VCaP (cell line): ENCODE measurements around the gene MICU1.

Experiments
- H3K27ac ChIP-seq: fragments of 450-650 bp; 2 replicates; pipeline ENCODE4 v1.5.1; 2017
- CTCF ChIP-seq: fragments of 450-650 bp; conservative IDR thresholded peaks from 2 replicates; pipeline ENCODE4 v1.5.1; 2017; ENCODE audit warnings: mild to moderate bottlenecking, moderate library complexity

Gene MICU1

DNA sequence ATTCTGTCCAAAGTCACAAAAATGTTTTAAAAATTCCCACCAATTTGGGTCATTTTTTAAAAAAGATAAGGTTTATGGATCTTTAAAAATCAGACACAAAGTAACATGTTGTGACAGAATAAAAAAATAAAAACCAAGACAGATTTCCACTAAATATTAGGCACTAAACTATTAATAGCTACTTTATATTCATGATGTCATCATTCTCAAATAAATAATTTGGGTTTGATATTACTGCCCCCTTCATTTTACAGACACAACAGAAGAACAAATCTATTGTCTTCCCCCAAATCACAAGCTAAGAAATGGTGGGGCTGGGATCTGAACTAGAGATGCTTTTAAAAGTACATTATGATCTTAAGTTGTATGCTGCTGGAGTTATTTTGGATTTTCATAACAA is 119.4 kb downstream of the MICU1 start:
- no peak for TF ChIP-seq CTCF
- no peak overlapping the region for H3K27ac ChIP-seq

DNA sequence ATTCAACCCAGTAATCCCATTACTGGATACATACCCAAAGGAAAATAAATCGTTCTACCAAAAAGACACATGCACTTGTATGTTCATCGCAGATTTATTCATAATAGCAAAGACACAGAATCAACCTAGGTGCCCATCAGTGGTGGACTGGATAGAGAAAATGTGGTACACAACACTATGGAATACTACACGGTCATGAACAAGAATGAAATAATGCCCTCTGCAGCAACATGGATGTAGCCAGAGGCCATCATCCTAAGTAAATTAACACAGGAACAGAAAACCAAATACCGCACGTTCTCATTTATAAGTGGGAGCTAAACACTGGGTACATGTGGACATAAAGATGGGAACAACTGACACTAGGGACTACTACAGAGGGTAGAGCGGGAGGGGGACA is 120.4 kb downstream of the MICU1 start:
- no peak for TF ChIP-seq CTCF

DNA sequence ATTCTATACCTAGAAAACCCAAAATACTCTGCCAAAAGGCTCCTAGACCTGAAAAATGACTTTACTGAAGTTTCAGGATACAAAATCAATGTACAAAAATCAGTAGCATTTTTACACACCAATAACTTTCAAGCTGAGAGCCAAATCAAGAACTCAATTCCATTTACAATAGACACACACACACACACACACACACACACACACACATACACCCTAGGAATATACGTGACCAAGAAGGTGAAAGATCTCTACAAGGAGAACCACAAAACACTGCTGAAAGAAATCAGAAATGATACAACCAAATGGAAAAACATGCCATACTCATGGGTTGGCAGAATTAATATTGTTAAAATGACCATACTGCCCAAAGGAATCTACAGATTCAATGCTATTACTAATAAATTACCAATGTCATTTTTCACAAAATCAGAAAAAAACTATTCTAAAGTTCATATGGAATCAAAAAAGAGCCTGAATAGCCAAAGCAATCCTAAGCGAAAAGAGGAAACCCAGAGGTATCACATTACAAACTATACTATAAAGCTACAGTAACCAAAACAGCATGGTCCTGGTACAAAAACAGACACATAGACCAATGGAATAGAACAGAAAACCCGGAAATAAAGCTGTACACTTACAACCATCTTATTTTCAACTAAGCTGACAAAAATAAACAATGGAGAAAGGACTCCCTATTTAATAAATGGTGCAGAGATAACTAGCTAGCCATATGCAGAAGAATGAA is 122.0 kb downstream of the MICU1 start:
- no peak overlapping the region for H3K27ac ChIP-seq
- TF ChIP-seq CTCF: no peak

More for the DNA sequence above, 120.4 kb downstream of the MICU1 start:
- H3K27ac ChIP-seq: no peak overlapping the region

DNA sequence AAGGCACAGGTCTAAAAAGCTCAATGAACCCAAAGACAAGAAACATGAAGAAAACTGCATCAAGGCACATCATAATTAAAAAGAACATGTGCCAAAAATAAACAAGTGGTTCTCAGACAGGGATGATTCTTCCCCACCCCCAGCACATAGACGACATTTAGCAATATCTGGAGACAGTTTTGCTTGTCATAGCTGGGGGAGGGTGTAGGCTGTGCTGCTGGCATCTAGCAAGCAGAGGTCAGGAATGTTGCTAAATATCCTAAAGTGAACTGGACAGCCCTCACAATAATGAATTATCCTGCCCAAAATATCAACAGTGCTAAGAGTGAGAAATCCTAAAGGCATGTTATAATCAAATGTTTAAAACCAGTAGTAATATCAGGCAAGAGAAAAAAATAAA is 122.6 kb downstream of the MICU1 start:
- TF ChIP-seq CTCF: no peak
- H3K27ac ChIP-seq: no peak overlapping the region

- no peak for TF ChIP-seq CTCF
- H3K27ac ChIP-seq: no peak overlapping the region
These were observed 123.3 kb downstream of the MICU1 start for GRCh38 chr10:72502581-72502980.

- H3K27ac ChIP-seq: no peak overlapping the region
- no peak for TF ChIP-seq CTCF
These were observed 126.2 kb downstream of the MICU1 start for GRCh38 chr10:72499701-72500100.

DNA sequence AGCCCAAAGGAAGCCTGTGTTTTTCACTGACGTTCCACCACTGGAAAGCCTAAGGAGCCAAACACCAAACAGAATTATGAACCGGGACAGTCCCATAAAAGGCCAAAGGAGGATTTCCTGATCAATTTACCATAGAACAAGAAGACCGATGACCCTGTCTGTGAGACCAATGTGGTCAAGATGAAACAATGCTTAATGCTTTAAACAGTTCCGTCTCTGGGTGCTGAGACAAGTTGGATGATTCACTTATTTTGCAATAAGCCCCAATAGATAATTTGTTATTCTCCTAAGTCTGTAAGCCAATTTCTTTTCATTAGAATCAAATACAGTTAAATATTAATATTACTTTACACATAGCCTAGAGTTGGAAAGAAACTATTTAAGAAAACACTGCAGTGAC is 134.9 kb downstream of the MICU1 start:
- no peak for TF ChIP-seq CTCF
- no peak overlapping the region for H3K27ac ChIP-seq
